Endothelial cell of umbilical vein (primary cell): ENCODE data around the gene HDLBP. TPM values are rescaled to one million over a fixed set of nuclear protein-coding genes. Genes with fewer than 3 reads are reported as not detected.

Experiments used
- BruUV-seq: library from RNA; stranded (reverse); fragments of 400-500 nt; replicated peaks from 2 replicates; lab custom pipeline; 2021; lab: Mats Ljungman, UMichigan
- CTCF ChIA-PET: fragments of 300-600, 350-600 bp; sonication (Branson Sonifier 250); formaldehyde crosslinking; loops from one replicate; lab custom pipeline; 2021; ENCODE audit warnings: antibody characterized with exemption, inconsistent platforms; lab: Charles Lee
- POLR2A ChIA-PET: fragments of 300-600, 350-600 bp; sonication (Branson Sonifier 250); formaldehyde crosslinking; loops from one replicate; lab custom pipeline; 2021; ENCODE audit warnings: antibody characterized with exemption, inconsistent platforms; lab: Charles Lee
- DNase-seq: peaks from one replicate; pipeline ENCODE4 v3.0.0-alpha.2; 2011; ENCODE audit warnings: low read depth, low spot score
- FAIRE-seq: peaks from 2 replicates; lab custom pipeline; 2011; peaks lifted over from hg19 to GRCh38; lab: Jason Lieb, UNC
- H2AFZ ChIP-seq: 2 replicates; pipeline ENCODE4 v1.6.0; 2012; ENCODE audit warnings: low read depth, low read length, control low read depth, inconsistent platforms
- H3K27ac ChIP-seq: 2 replicates; pipeline ENCODE4 v1.5.1; 2011; ENCODE audit warnings: low read depth, mild to moderate bottlenecking, control low read depth, low read length, moderate library complexity; ENCODE audit not compliant: insufficient read depth
- H3K27me3 ChIP-seq, 2 experiments: 2 replicates each; pipeline versions ENCODE4 v1.6.0 to v1.6.1; 2011; ENCODE audit warnings: low read length in 2 of 2, mixed read lengths in 1 of 2; ENCODE audit not compliant: control insufficient read depth in 2 of 2, insufficient read depth in 2 of 2
- H3K36me3 ChIP-seq, 2 experiments: 2 replicates in 1 of 2; 3 replicates in 1 of 2; pipeline ENCODE4 v1.5.1; 2011; ENCODE audit warnings: low read length in 2 of 2, mild to moderate bottlenecking in 1 of 2, moderate library complexity in 1 of 2; ENCODE audit not compliant: control insufficient read depth in 2 of 2, insufficient read depth in 2 of 2; ENCODE audit errors: extremely low read depth in 1 of 2
- H3K4me1 ChIP-seq: 3 replicates; pipeline ENCODE4 v1.5.1; 2011; ENCODE audit warnings: mild to moderate bottlenecking, low read length; ENCODE audit not compliant: control insufficient read depth, insufficient read depth; ENCODE audit errors: extremely low read depth
- H3K4me2 ChIP-seq: 2 replicates; pipeline ENCODE4 v1.6.1; 2011; ENCODE audit warnings: low read length, control low read depth, mixed read lengths; ENCODE audit not compliant: insufficient read depth
- H3K4me3 ChIP-seq, 3 experiments: fragments of 200-600 bp in 1 of 3; sonication (generic), shearing (Covaris generic) in 1 of 3; replicated peaks in 1 of 3; 2 replicates each; pipeline ENCODE4 v1.5.1; 2011 to 2016; ENCODE audit warnings: control low read depth in 3 of 3, low read length in 3 of 3, mild to moderate bottlenecking in 2 of 3, inconsistent platforms in 1 of 3, low read depth in 1 of 3, moderate library complexity in 1 of 3; ENCODE audit not compliant: insufficient read depth in 1 of 3
- H3K79me2 ChIP-seq: 2 replicates; pipeline ENCODE4 v1.6.0; 2012; ENCODE audit warnings: low read length, inconsistent platforms; ENCODE audit not compliant: control insufficient read depth, insufficient read depth
- H3K9ac ChIP-seq: replicated peaks from 2 replicates; pipeline ENCODE3; 2011; ENCODE audit warnings: low read length, control low read depth; ENCODE audit not compliant: insufficient read depth; ENCODE audit errors: extremely low read depth
- H3K9me1 ChIP-seq: replicated peaks from 3 replicates; pipeline ENCODE4 v1.6.0; 2011; ENCODE audit warnings: mild to moderate bottlenecking, low read length; ENCODE audit not compliant: control insufficient read depth, insufficient read depth; ENCODE audit errors: extremely low read depth
- H3K9me3 ChIP-seq: replicated peaks from 2 replicates; pipeline ENCODE4 v1.5.1; 2012; ENCODE audit warnings: low read length, inconsistent platforms; ENCODE audit not compliant: control insufficient read depth, insufficient read depth
- H4K20me1 ChIP-seq: replicated peaks from 2 replicates; pipeline ENCODE3; 2011; ENCODE audit warnings: mild to moderate bottlenecking, low read length; ENCODE audit not compliant: control insufficient read depth, insufficient read depth; ENCODE audit errors: extremely low read depth
- CTCF ChIP-seq, 2 donors: IDR thresholded peaks; 1 replicate in 1 of 2; 2 replicates in 1 of 2; pipeline ENCODE4 v1.5.1; 2011; ENCODE audit warnings: low read length in 2 of 2, mild to moderate bottlenecking in 2 of 2, moderate library complexity in 2 of 2, control low read depth in 1 of 2, inconsistent platforms in 1 of 2, low read depth in 1 of 2; ENCODE audit not compliant: insufficient read depth in 1 of 2; ENCODE audit errors: extremely low read depth in 1 of 2
- EZH2 ChIP-seq: IDR thresholded peaks from 2 replicates; pipeline ENCODE4 v1.6.1; 2012; ENCODE audit warnings: borderline replicate concordance, low read depth, mild to moderate bottlenecking, moderate library complexity, low read length, inconsistent platforms; ENCODE audit not compliant: severe bottlenecking
- FOS ChIP-seq: IDR thresholded peaks from 2 replicates; pipeline ENCODE4 v1.6.1; 2011; ENCODE audit warnings: mild to moderate bottlenecking, low read length, moderate library complexity, borderline replicate concordance; ENCODE audit not compliant: insufficient read depth
- GATA2 ChIP-seq: IDR thresholded peaks from 2 replicates; pipeline ENCODE4 v1.7.0; 2011; ENCODE audit warnings: low read depth, mild to moderate bottlenecking, moderate library complexity, mixed read lengths, low read length; ENCODE audit not compliant: insufficient read length, insufficient read depth
- JUN ChIP-seq: IDR thresholded peaks from 2 replicates; pipeline ENCODE4 v1.6.1; 2011; ENCODE audit warnings: borderline replicate concordance, low read depth; ENCODE audit not compliant: insufficient read length, insufficient read depth
- MAX ChIP-seq: IDR thresholded peaks from 2 replicates; pipeline ENCODE4 v1.6.1; 2011; ENCODE audit not compliant: insufficient read depth, insufficient read length
- MYC ChIP-seq: IDR thresholded peaks from one replicate; pipeline ENCODE4 v1.6.1; 2011; ENCODE audit warnings: mild to moderate bottlenecking, low read depth, low read length
- POLR2A ChIP-seq: IDR thresholded peaks from 2 replicates; pipeline ENCODE4 v1.6.1; 2012; ENCODE audit warnings: low read depth, mild to moderate bottlenecking, control low read depth, low read length
- POLR2AphosphoS5 ChIP-seq: IDR thresholded peaks from 2 replicates; pipeline ENCODE4 v1.6.1; 2012; ENCODE audit warnings: low read depth, mild to moderate bottlenecking, control low read depth, low read length, moderate library complexity; ENCODE audit not compliant: insufficient read depth
- dilution Hi-C: fragments of 300-500 bp; cut with MboI; formaldehyde crosslinking; loops from one replicate; pipeline ENCODE4 v1.15.0; 2019; ENCODE audit warnings: low sequenced_read_pairs; ENCODE audit not compliant: extremely low pct_ligation_motif_present
- intact Hi-C: fragments of 100-400 bp; cut with micrococcal nuclease; formaldehyde crosslinking; loops from one replicate; pipeline ENCODE4 v1.10.0; 2022
- polyA plus RNA-seq, 4 experiments: library from polyadenylated mRNA; depleted of rRNA in 3 of 4; stranded (reverse) in 3 of 4; unstranded in 1 of 4; fragments of >200 nt; gene quantifications; 2 replicates each; pipeline versions ENCODE4 v1.2.1 to v1.2.3, GENCODE V29; 2011 to 2012; ENCODE audit warnings: missing spikeins in 1 of 4
- total RNA-seq: library from RNA; stranded (reverse); gene quantifications from 2 replicates; pipeline ENCODE4 v1.2.3, GENCODE V29; 2021

The HDLBP gene
- total and polyA plus RNA-seq, 2 donors (not counting 3 experiments of a cell fraction or from before 2014, with no cell fraction given) = 379 to 569 TPM

GRCh38 chr2:241224851-241225438 is 90.5 kb downstream of the HDLBP start:
- Histone ChIP-seq H3K4me2 (no peak overlapping the region), H4K20me1 (no peaks in the 10 kb centered on the region), H3K4me1 (peaks cover 23% of the 10 kb centered on the region), H3K79me2 (no peaks in the 10 kb centered on the region), H3K4me3 (no peak overlapping the region), H2AFZ (no peak overlapping the region), H3K27ac (no peak overlapping the region), H3K27me3 (no peaks in the 10 kb centered on the region), H3K9me1 (no peaks in the 10 kb centered on the region), H3K36me3 (peaks cover 3 to 33% of the 10 kb centered on the region in 2 experiments), H3K9ac (no peak overlapping the region), H3K9me3 (no peaks in the 10 kb centered on the region)
- dilution Hi-C loops = no loop called here
- FAIRE-seq (no peak), DNase-seq (no peak)
- intact Hi-C loops = loop anchor here (2.0 to 5.0 kb wide), 3 partner anchors 123 to 310 kb away; partner anchors contain the start of gene MTERF4
- no peak for TF ChIP-seq POLR2A
- TF ChIP-seq POLR2AphosphoS5 = no peak
- no peak for TF ChIP-seq MYC
- no peak for TF ChIP-seq MAX
- TF ChIP-seq EZH2 = no peak
- TF ChIP-seq FOS = no peak
- TF ChIP-seq GATA2 = no peak
- TF ChIP-seq JUN = no peak
- no peak for TF ChIP-seq CTCF (IDR thresholded peaks at IDR 0.05; ENCODE audit: extremely low read depth in 1 of 2, insufficient read depth in 1 of 2, low read depth in 1 of 2, low read length in 2 of 2)
- BruUV-seq = no TSS peak
- ChIA-PET CTCF (interaction anchor here (1.1 kb wide), 1 partner anchor 147 kb away, joined by 3 read pairs; no protein-coding TSS in a partner anchor), POLR2A (no interaction called here)
